ENCODE data around the gene PLAAT3. TPM values are rescaled to one million over a fixed set of nuclear protein-coding genes. Genes with fewer than 3 reads are reported as not detected.
"Not testable (repeated sequence)": the region's sequence is repeated elsewhere in the genome, so short reads cannot be mapped to it uniquely, and the experiment has no call there.

Gene PLAAT3
- total RNA-seq, 1 donor from 2014 or later: 158 TPM

DNA sequence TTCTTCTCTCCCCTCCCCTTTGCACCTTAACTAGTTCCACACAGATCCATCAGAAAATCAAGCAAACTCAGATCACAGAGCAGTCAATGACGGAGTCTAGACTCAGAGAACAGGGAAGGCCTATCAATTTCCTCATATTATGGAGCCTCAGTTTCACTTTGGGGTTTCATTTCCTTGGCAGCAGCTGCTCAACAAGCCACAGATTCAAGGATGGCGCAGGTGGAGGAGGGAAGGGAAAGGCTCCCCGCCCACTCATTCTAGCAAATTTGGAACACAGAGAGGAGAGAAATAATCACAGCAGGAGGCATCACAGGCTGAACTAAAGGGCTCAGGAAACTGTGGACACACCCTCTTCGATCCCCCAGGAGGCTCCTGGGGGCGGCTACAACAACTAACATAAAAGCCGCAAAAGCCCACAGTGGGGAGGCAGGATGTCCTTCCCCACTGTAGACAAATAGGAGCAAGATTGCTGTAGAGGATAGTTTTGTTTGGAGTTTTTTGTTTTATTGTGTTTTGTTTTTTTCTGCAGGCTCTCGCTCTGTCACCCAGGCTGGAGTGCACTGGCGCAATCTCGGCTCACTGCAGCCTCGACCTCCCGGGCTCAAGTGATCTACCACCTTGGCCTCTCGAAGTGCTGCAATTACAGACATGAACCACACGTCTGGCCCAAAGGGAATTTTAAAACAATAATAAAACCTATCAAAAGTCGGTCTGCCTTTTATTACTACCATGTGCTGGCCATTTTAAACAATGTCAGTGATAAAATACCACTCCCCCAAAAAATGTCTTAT, 3.4 kb downstream of the PLAAT3 start:
- intact Hi-C loops (cut with DNase I): no loop called here
- DNase-seq (ENCODE audit: low spot score) (peak; percentile 59), ATAC-seq (peak; percentile 32)

- intact Hi-C loops (cut with DNase I): no loop called here
- DNase-seq (ENCODE audit: low spot score) (peak; percentile 55), ATAC-seq (no peak)
Observed at GRCh38 chr11:63609971-63610580, 4.2 kb downstream of the PLAAT3 start.

- intact Hi-C loops (cut with DNase I): no loop called here
- DNase-seq (ENCODE audit: low spot score) (peak; percentile 57), ATAC-seq (peak; percentile 5)
Observed at GRCh38 chr11:63609536-63609935, 4.7 kb downstream of the PLAAT3 start.

DNA sequence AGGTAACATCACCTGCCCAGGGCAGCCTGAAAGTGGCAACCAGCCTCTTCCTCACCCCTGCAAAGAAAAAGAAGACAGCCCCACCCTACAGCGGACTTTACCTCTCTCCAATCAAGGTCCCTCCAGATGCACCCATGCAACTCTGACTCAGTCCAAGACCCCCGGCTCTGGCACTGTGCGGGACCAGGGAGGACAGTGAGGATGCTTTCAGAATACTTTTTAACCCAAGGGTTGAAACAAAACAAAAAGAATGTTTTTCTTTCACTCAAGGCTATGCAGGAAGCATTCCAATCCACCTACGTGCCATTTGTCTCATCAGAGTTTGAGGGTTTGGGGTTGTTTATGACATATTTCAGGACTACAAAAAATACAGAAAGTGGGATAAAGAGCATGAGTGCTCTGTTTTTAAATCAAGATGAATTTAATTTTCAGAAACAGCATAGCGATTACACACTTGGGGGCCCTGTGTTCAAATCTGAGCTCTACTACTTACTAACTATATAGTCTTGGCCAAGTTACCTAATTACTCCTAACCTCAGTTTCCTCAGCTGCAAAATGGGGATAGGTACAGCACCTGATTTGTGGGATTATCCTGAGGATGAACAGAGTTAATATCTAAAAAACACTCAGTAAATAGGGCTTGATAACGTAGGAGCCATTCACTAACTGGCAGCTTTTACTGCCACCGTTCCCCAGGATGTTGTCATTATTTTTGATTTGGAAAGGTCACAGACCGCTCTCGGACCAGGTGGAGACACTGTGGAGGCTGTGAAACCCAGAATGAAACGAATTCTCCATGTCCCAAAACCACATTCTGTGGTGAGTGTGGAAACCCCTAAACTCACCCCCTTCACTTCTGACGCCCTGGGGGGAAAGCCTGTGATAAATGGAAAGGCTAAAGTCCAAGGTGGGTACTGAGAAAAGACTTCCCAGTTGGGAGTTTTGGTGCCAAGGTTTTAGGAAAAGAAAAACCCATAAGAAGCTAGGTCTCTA, 5.6 kb downstream of the PLAAT3 start:
- DNase-seq (ENCODE audit: low spot score): peak; percentile 47
- intact Hi-C loops (cut with DNase I): no loop called here
- no peak for ATAC-seq

DNA sequence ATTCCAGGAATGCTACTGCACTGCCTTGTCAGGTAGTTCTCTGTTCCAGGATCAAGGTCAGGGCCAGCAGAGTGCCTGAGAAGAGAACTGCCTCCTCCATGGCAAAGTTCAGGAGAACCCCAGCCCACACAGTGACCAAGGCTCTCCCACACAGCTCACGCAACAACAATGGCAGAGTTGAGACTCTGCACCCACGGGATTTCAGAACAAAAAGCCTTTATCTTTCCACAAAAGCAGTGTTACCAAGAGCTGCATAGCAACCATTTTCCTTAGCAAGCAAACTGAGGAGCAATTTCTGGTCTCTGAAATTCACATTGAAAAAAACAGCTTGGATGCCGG, 11.1 kb downstream of the PLAAT3 start:
- DNase-seq (ENCODE audit: low spot score) (peak; percentile 70), ATAC-seq (peak; percentile 94)
- intact Hi-C loops (cut with DNase I): no loop called here

GRCh38 chr11:63602290-63603179, 11.7 kb downstream of the PLAAT3 start:
- ATAC-seq: peak; percentile 59
- intact Hi-C loops (cut with DNase I): not testable (repeated sequence)
- DNase-seq (ENCODE audit: low spot score): peak; percentile 63

- DNase-seq (ENCODE audit: low spot score): peak; percentile 33
- intact Hi-C loops (cut with DNase I): no loop called here
- ATAC-seq: no peak
Observed at GRCh38 chr11:63599211-63600122, 14.8 kb downstream of the PLAAT3 start.

GRCh38 chr11:63598556-63598955, 15.7 kb downstream of the PLAAT3 start:
- intact Hi-C loops (cut with DNase I): no loop called here
- no peak for ATAC-seq
- DNase-seq (ENCODE audit: low spot score): peak; percentile 38

DNA sequence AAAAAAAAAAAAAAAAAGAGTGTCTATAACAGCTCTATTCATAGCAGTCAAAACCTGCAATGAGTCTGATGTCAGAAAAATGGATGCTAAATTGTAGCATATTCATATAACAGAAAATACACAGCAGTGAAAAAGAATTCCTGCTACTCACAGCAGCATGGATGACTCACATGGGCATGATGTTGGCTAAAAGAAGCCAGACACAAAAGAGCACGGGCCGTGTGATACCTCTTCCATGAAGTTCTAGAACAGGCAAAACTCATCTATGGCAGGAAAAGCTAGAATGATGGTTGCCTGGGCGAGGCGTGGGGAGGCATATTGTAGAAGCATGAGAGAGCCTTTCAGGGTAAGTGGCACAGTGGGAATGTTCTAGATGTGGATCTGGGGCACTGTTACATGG, 18.9 kb downstream of the PLAAT3 start:
- intact Hi-C loops (cut with DNase I): no loop called here
- DNase-seq (ENCODE audit: low spot score): no peak
- ATAC-seq: no peak

GRCh38 chr11:63592975-63593395, 21.2 kb downstream of the PLAAT3 start:
- intact Hi-C loops (cut with DNase I): no loop called here
- no peak for DNase-seq (ENCODE audit: low spot score)
- ATAC-seq: peak; percentile 42

- DNase-seq (ENCODE audit: low spot score): no peak
- intact Hi-C loops (cut with DNase I): no loop called here
- ATAC-seq: no peak
Observed at GRCh38 chr11:63590024-63590788, 24.0 kb downstream of the PLAAT3 start.

DNA sequence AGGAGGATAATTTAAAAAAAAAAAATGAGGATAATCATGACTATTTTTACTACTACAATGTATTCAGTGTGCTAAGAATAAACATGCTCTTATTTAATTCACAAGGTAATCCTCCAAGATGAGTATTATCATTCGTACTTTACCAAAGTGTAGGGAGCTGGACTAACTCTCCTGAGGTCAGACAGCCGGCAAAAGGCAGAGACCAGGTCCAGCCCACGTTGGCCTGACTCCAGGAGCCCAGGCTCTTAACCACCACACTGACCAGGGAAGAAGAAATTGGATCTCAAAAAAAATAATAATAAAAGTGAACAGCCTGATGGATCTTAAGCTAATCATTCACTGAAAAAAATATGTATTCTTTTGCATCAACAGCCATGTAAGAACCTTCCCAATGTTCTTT, 25.2 kb downstream of the PLAAT3 start:
- no peak for DNase-seq (ENCODE audit: low spot score)
- peak; percentile 39 for ATAC-seq
- intact Hi-C loops (cut with DNase I): no loop called here

GRCh38 chr11:63586451-63587166, 27.6 kb downstream of the PLAAT3 start:
- no peak for ATAC-seq
- DNase-seq (ENCODE audit: low spot score): no peak
- intact Hi-C loops (cut with DNase I): no loop called here

DNA sequence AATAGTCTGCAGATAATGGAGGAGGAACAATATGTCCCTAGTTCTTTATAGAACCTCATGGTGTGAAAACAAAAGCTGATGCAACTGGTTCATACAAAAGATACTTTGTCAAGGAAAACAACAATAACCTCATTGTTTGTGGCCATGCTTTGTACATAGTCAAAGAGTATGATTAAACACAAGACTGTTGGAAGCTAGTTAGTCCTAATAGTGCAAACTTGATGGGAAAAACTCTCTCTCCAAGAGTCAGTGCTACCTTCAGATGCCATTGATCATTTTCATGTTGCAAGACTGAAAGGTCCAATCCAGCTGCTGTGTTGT, 30.9 kb downstream of the PLAAT3 start:
- peak; percentile 92 for ATAC-seq
- intact Hi-C loops (cut with DNase I): loop anchor here (1.0 kb wide), 1 partner anchor 21 kb away; no protein-coding TSS in a partner anchor
- no peak for DNase-seq (ENCODE audit: low spot score)

GRCh38 chr11:63581224-63581623, 33.0 kb downstream of the PLAAT3 start:
- intact Hi-C loops (cut with DNase I); DNase-seq (ENCODE audit: low spot score): not testable (repeated sequence)

DNA sequence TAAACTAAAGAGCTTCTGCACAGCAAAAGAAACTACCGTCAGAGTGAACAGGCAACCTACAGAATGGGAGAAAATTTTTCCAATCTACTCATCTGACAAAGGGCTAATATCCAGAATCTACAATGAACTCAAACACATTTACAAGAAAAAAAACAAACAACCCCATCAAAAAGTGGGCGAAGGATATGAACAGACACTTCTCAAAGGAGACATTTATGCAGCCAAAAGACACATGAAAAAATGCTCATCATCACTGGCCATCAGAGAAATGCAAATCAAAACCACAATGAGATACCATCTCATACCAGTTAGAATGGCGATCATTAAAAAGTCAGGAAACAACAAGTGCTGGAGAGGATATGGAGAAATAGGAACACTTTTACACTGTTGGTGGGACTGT, 35.4 kb downstream of the PLAAT3 start:
- intact Hi-C loops (cut with DNase I); ATAC-seq: not testable (repeated sequence)

More at GRCh38 chr11:63581224-63581623, 33.0 kb downstream of the PLAAT3 start:
- not testable (repeated sequence) for ATAC-seq

More for the DNA sequence above, 35.4 kb downstream of the PLAAT3 start:
- not testable (repeated sequence) for DNase-seq (ENCODE audit: low spot score)
